ENCODE results near the gene CNTLN.
"Not testable (repeated sequence)": the region's sequence is repeated elsewhere in the genome, so short reads cannot be mapped to it uniquely, and the experiment has no call there.

Gene CNTLN

GRCh38 chr9:17246770-17247169 is 111.9 kb downstream of the CNTLN start:
- TF ChIP-seq CTCF (IDR thresholded peaks at IDR 0.05; ENCODE audit: control insufficient read depth, insufficient read depth, low read depth, low read length, missing control alignments) = no peak
- no peak overlapping the region for H3K4me3 ChIP-seq (ENCODE audit: control insufficient read depth, low read depth, low read length)
- no peak for DNase-seq (ENCODE audit: low read depth)

GRCh38 chr9:17251100-17251499 is 116.3 kb downstream of the CNTLN start:
- no peak overlapping the region for H3K4me3 ChIP-seq (ENCODE audit: control insufficient read depth, low read depth, low read length)
- no peak for TF ChIP-seq CTCF (IDR thresholded peaks at IDR 0.05; ENCODE audit: control insufficient read depth, insufficient read depth, low read depth, low read length, missing control alignments)
- DNase-seq (ENCODE audit: low read depth) = no peak

GRCh38 chr9:17268531-17269188 is 133.8 kb downstream of the CNTLN start:
- not testable (repeated sequence) for DNase-seq (ENCODE audit: low read depth); H3K4me3 ChIP-seq (ENCODE audit: control insufficient read depth, low read depth, low read length)

- no peak for TF ChIP-seq CTCF (IDR thresholded peaks at IDR 0.05; ENCODE audit: control insufficient read depth, insufficient read depth, low read depth, low read length, missing control alignments)
- no peak for DNase-seq (ENCODE audit: low read depth)
- no peak overlapping the region for H3K4me3 ChIP-seq (ENCODE audit: control insufficient read depth, low read depth, low read length)
These were observed 135.0 kb downstream of the CNTLN start for GRCh38 chr9:17269799-17270198.

- no peak overlapping the region for H3K4me3 ChIP-seq (ENCODE audit: control insufficient read depth, low read depth, low read length)
- TF ChIP-seq CTCF (IDR thresholded peaks at IDR 0.05; ENCODE audit: control insufficient read depth, insufficient read depth, low read depth, low read length, missing control alignments) = no peak
- no peak for DNase-seq (ENCODE audit: low read depth)
These were observed 137.7 kb downstream of the CNTLN start for GRCh38 chr9:17272536-17272935.

- no peak for TF ChIP-seq CTCF (IDR thresholded peaks at IDR 0.05; ENCODE audit: control insufficient read depth, insufficient read depth, low read depth, low read length, missing control alignments)
- DNase-seq (ENCODE audit: low read depth) = peak; percentile 7
These were observed 145.6 kb downstream of the CNTLN start for GRCh38 chr9:17280350-17281012.

GRCh38 chr9:17290673-17291072 is 155.8 kb downstream of the CNTLN start:
- DNase-seq (ENCODE audit: low read depth); H3K4me3 ChIP-seq (ENCODE audit: control insufficient read depth, low read depth, low read length): not testable (repeated sequence)

More at GRCh38 chr9:17280350-17281012, 145.6 kb downstream of the CNTLN start:
- H3K4me3 ChIP-seq (ENCODE audit: control insufficient read depth, low read depth, low read length) = no peak overlapping the region
